ENCODE measurements around the gene RLN3.

Gene RLN3

DNA sequence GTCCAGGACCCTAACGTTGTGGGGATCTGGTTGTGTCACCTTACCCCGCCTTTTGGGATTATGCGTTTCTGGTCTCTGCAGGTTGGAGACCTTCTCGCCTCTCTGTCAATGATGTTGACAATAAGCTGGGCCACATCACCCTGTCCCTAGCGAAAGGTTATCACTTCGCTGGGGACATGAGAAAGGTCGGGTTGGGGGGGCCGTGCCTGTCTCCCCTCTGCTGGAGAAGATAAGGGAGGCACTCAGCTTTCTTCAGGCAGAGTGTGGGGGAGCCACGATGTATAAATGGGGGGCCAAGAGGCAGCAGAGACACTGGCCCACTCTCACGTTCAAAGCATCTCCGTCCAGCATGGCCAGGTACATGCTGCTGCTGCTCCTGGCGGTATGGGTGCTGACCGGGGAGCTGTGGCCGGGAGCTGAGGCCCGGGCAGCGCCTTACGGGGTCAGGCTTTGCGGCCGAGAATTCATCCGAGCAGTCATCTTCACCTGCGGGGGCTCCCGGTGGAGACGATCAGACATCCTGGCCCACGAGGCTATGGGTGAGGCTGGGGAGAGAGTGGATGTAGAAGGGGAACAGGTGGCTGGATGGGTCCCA is at the start of gene RLN3:
Gene RLN3 (plus strand): TSS at position 293 of the 595 bp plus-strand sequence. CDS start 57 bp downstream, at position 350.
- Histone ChIP-seq H3K4me3 (IDR thresholded peaks at IDR 0.05; ENCODE audit: insufficient read depth, low read depth, low read length) (no peak within 1 kb of the TSS), H2AFZ (ENCODE audit: low read depth) (no peak within 1 kb of the TSS), H3K36me3 (ENCODE audit: insufficient read depth) (no peaks in the 10 kb centered on the region), H3K9ac (no peak within 1 kb of the TSS), H4K20me1 (ENCODE audit: insufficient read depth) (no peaks in the 10 kb centered on the region), H3K27ac (no peak within 1 kb of the TSS), H3K79me2 (ENCODE audit: insufficient read depth, low read depth) (no peaks in the 10 kb centered on the region), H3K4me2 (no peak within 1 kb of the TSS), H3K27me3 (ENCODE audit: insufficient read depth, low read depth) (no peaks in the 10 kb centered on the region), H3K4me1 (ENCODE audit: low read depth, poor library complexity, severe bottlenecking) (peaks cover 9% of the 10 kb centered on the region)
- TF ChIP-seq, protein P1, sequence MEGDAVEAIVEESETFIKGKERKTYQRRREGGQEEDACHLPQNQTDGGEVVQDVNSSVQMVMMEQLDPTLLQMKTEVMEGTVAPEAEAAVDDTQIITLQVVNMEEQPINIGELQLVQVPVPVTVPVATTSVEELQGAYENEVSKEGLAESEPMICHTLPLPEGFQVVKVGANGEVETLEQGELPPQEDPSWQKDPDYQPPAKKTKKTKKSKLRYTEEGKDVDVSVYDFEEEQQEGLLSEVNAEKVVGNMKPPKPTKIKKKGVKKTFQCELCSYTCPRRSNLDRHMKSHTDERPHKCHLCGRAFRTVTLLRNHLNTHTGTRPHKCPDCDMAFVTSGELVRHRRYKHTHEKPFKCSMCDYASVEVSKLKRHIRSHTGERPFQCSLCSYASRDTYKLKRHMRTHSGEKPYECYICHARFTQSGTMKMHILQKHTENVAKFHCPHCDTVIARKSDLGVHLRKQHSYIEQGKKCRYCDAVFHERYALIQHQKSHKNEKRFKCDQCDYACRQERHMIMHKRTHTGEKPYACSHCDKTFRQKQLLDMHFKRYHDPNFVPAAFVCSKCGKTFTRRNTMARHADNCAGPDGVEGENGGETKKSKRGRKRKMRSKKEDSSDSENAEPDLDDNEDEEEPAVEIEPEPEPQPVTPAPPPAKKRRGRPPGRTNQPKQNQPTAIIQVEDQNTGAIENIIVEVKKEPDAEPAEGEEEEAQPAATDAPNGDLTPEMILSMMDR (conservative IDR thresholded peaks at IDR 0.05; ENCODE audit: low read depth, low read length), result no peak

- H3K27ac ChIP-seq, result no peak overlapping the region
- no peak overlapping the region for H3K4me2 ChIP-seq
- no peaks in the 10 kb centered on the region for H3K36me3 ChIP-seq (ENCODE audit: insufficient read depth)
- TF ChIP-seq, protein P1 (conservative IDR thresholded peaks at IDR 0.05; ENCODE audit: low read depth, low read length), result no peak
- no peak overlapping the region for H3K4me3 ChIP-seq (IDR thresholded peaks at IDR 0.05; ENCODE audit: insufficient read depth, low read depth, low read length)
- no peaks in the 10 kb centered on the region for H3K4me1 ChIP-seq (ENCODE audit: low read depth, poor library complexity, severe bottlenecking)
- no peak overlapping the region for H2AFZ ChIP-seq (ENCODE audit: low read depth)
- no peaks in the 10 kb centered on the region for H4K20me1 ChIP-seq (ENCODE audit: insufficient read depth)
- no peak overlapping the region for H3K9ac ChIP-seq
- H3K79me2 ChIP-seq (ENCODE audit: insufficient read depth, low read depth), result no peaks in the 10 kb centered on the region
- no peaks in the 10 kb centered on the region for H3K27me3 ChIP-seq (ENCODE audit: insufficient read depth, low read depth)
Observed at GRCh38 chr19:13978351-13979243, 49.4 kb upstream of the RLN3 start.

DNA sequence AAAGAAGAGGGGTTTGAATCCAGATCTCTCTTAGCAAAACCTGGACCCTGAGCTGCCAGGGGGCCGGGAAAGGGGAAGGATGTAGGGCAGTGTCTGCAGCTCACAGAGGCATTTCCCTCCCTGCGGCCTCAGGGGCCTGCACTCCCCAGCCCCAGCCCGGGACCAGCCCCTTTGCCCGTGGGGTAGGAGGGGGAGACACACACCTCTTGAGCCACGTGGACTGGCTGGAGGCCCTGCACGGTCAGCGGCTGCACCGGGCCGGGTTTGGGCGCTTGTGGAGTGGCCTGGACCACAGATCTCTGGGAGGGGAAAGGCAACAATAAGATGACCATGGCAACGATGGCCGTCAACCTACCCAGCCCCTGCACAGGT is 48.7 kb upstream of the RLN3 start:
- Histone ChIP-seq H3K36me3 (ENCODE audit: insufficient read depth) (no peaks in the 10 kb centered on the region), H3K79me2 (ENCODE audit: insufficient read depth, low read depth) (no peaks in the 10 kb centered on the region), H2AFZ (ENCODE audit: low read depth) (no peak overlapping the region), H3K4me1 (ENCODE audit: low read depth, poor library complexity, severe bottlenecking) (no peaks in the 10 kb centered on the region), H4K20me1 (ENCODE audit: insufficient read depth) (no peaks in the 10 kb centered on the region), H3K4me3 (IDR thresholded peaks at IDR 0.05; ENCODE audit: insufficient read depth, low read depth, low read length) (no peak overlapping the region), H3K4me2 (no peak overlapping the region), H3K27me3 (ENCODE audit: insufficient read depth, low read depth) (no peaks in the 10 kb centered on the region), H3K9ac (no peak overlapping the region), H3K27ac (no peak overlapping the region)
- TF ChIP-seq, protein P1 (conservative IDR thresholded peaks at IDR 0.05; ENCODE audit: low read depth, low read length), result no peak

DNA sequence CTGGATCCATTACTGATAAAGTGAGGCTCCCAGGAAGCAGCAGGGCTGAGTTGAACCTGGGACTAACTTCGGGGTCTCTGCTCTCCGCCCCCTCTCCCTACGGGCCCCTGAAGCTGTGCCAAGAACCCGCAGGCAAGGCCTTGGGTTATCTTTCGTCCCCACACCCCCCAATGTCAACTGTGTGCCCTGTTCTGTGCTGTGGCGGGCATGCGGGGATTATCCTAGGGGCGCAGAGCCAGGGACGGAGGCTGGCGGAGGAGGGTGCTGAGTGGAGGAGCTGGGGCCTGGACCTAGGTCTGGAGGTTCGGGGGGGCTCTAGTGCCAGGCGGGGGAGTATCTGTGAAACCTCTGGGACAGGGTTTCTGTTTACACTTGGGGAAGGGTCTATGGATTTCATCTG is 48.3 kb upstream of the RLN3 start:
- H3K4me3 ChIP-seq (IDR thresholded peaks at IDR 0.05; ENCODE audit: insufficient read depth, low read depth, low read length), result no peak overlapping the region
- no peaks in the 10 kb centered on the region for H3K79me2 ChIP-seq (ENCODE audit: insufficient read depth, low read depth)
- H3K27ac ChIP-seq, result no peak overlapping the region
- no peaks in the 10 kb centered on the region for H3K36me3 ChIP-seq (ENCODE audit: insufficient read depth)
- H3K4me2 ChIP-seq, result no peak overlapping the region
- no peak overlapping the region for H2AFZ ChIP-seq (ENCODE audit: low read depth)
- no peaks in the 10 kb centered on the region for H3K4me1 ChIP-seq (ENCODE audit: low read depth, poor library complexity, severe bottlenecking)
- no peak overlapping the region for H3K9ac ChIP-seq
- H4K20me1 ChIP-seq (ENCODE audit: insufficient read depth), result no peaks in the 10 kb centered on the region
- TF ChIP-seq, protein P1 (conservative IDR thresholded peaks at IDR 0.05; ENCODE audit: low read depth, low read length), result no peak
- no peaks in the 10 kb centered on the region for H3K27me3 ChIP-seq (ENCODE audit: insufficient read depth, low read depth)

All from KMS-11 (cell line).